HCT116 (cell line): Measurements from ENCODE around the gene DTNBP1. TPM values are rescaled to one million over a fixed set of nuclear protein-coding genes. Genes with fewer than 3 reads are reported as not detected.

Experiments
- ATAC-seq: fragments of 200-7000 bp; cut with Tn5 transposase; 2 replicates; pipeline ENCODE4 v1.9.1; 2020; ENCODE audit warnings: mild to moderate bottlenecking, moderate library complexity
- BruUV-seq: library from RNA; stranded (reverse); fragments of 400-500 nt; replicated peaks from 2 replicates; lab custom pipeline; 2021; lab: Mats Ljungman, UMichigan
- CTCF ChIA-PET: fragments of 300-600 bp; sonication (Branson Sonifier 250); formaldehyde crosslinking; loops from one replicate; lab custom pipeline; 2021; ENCODE audit warnings: antibody characterized with exemption; lab: Charles Lee
- POLR2A ChIA-PET: fragments of 300-600, 350-600 bp; sonication (Branson Sonifier 250); formaldehyde crosslinking; loops from one replicate; lab custom pipeline; 2021; ENCODE audit warnings: antibody characterized with exemption; lab: Charles Lee
- RAD21 ChIA-PET, 2 experiments: fragments of 300-600 bp; sonication (Branson Sonifier 250); formaldehyde crosslinking; loops; one replicate each; lab custom pipeline; 2023; ENCODE audit warnings: low total read pairs in 2 of 2; ENCODE audit not compliant: uncharacterized antibody in 2 of 2, unreplicated experiment in 2 of 2, low non-redundant PET in 1 of 2; lab: Charles Lee
- DNase-seq: peaks from one replicate; pipeline ENCODE4 v3.0.0-alpha.2; 2010; ENCODE audit warnings: low read depth, low spot score
- H2AFZ ChIP-seq: fragments of 200-600 bp; shearing (Covaris generic), sonication (generic); 2 replicates; pipeline ENCODE4 v1.6.1; 2017; ENCODE audit warnings: low read depth, mixed run types, mixed read lengths, antibody characterized with exemption, low read length; ENCODE audit not compliant: poor library complexity, severe bottlenecking
- H3K27ac ChIP-seq: 2 replicates; pipeline ENCODE4 v1.5.1; 2012; ENCODE audit warnings: low read depth, low read length
- H3K27me3 ChIP-seq: fragments of 200-600 bp; sonication (generic); 2 replicates; pipeline ENCODE4 v1.6.1; 2016; ENCODE audit warnings: mixed run types, low read length, mixed read lengths; ENCODE audit not compliant: insufficient read depth
- H3K36me3 ChIP-seq, 2 experiments: fragments of 200-500 bp in 1 of 2; fragments of 200-600 bp in 1 of 2; sonication (Bioruptor generic) in 1 of 2; sonication (generic) in 1 of 2; 2 replicates each; pipeline versions ENCODE4 v1.5.1 to v1.6.1; 2014 to 2016; ENCODE audit warnings: low read length in 2 of 2, inconsistent platforms in 1 of 2, mixed read lengths in 1 of 2, mixed run types in 1 of 2; ENCODE audit not compliant: insufficient read depth in 2 of 2, control insufficient read depth in 1 of 2
- H3K4me1 ChIP-seq, 2 experiments: fragments of 200-600 bp in 1 of 2; sonication (generic) in 1 of 2; 2 replicates each; pipeline versions ENCODE4 v1.5.1 to v1.6.1; 2012 to 2017; ENCODE audit warnings: low read length in 2 of 2, inconsistent platforms in 1 of 2, mild to moderate bottlenecking in 1 of 2, mixed read lengths in 1 of 2, mixed run types in 1 of 2, moderate library complexity in 1 of 2; ENCODE audit not compliant: insufficient read depth in 2 of 2, control insufficient read depth in 1 of 2
- H3K4me2 ChIP-seq: fragments of 200-600 bp; sonication (generic); 2 replicates; pipeline ENCODE4 v1.6.1; 2017; ENCODE audit warnings: mixed run types, low read length, mixed read lengths
- H3K4me3 ChIP-seq, 2 experiments: fragments of 200-600 bp in 1 of 2; sonication (generic) in 1 of 2; replicated peaks in 1 of 2; 2 replicates each; pipeline ENCODE4 v1.5.1; 2011 to 2016; ENCODE audit warnings: low read length in 2 of 2, control low read depth in 1 of 2, low read depth in 1 of 2, mild to moderate bottlenecking in 1 of 2, mixed read lengths in 1 of 2, mixed run types in 1 of 2
- H3K79me2 ChIP-seq: fragments of 200-600 bp; sonication (generic); 2 replicates; pipeline ENCODE4 v1.6.1; 2017; ENCODE audit warnings: mild to moderate bottlenecking, mixed run types, low read length, moderate library complexity, mixed read lengths; ENCODE audit not compliant: insufficient read depth
- H3K9ac ChIP-seq: fragments of 200-600 bp; sonication (generic); 2 replicates; pipeline ENCODE4 v1.6.1; 2016; ENCODE audit warnings: low read length, mixed read lengths
- H3K9me2 ChIP-seq: fragments of 200-600 bp; sonication (generic), shearing (Covaris generic); 2 replicates; pipeline ENCODE4 v1.6.1; 2017; ENCODE audit warnings: mixed run types, mild to moderate bottlenecking, moderate library complexity; ENCODE audit not compliant: insufficient read depth
- H3K9me3 ChIP-seq, 2 experiments: fragments of 200-500 bp in 1 of 2; fragments of 200-600 bp in 1 of 2; sonication (Bioruptor generic) in 1 of 2; sonication (generic) in 1 of 2; 2 replicates each; pipeline ENCODE4 v1.6.1; 2014 to 2017; ENCODE audit warnings: low read length in 2 of 2, mixed read lengths in 2 of 2, inconsistent platforms in 1 of 2, low read depth in 1 of 2, mild to moderate bottlenecking in 1 of 2, mixed run types in 1 of 2, moderate library complexity in 1 of 2; ENCODE audit not compliant: control insufficient read depth in 1 of 2, insufficient read depth in 1 of 2
- H4K20me1 ChIP-seq: fragments of 200-600 bp; sonication (generic), shearing (Covaris generic); 2 replicates; pipeline ENCODE4 v1.6.1; 2017; ENCODE audit warnings: mixed run types, mild to moderate bottlenecking, moderate library complexity; ENCODE audit not compliant: insufficient read depth
- CEBPB ChIP-seq: IDR thresholded peaks from 2 replicates; pipeline ENCODE4 v1.6.1; 2012; ENCODE audit warnings: low read depth
- EGR1 ChIP-seq: IDR thresholded peaks from 2 replicates; pipeline ENCODE4 v1.6.1; 2012; ENCODE audit warnings: low read depth
- EZH2 ChIP-seq: fragments of 200-600 bp; sonication (generic); IDR thresholded peaks from 2 replicates; pipeline ENCODE4 v1.6.1; 2017; ENCODE audit warnings: antibody characterized with exemption, mixed run types
- FOSL1 ChIP-seq: IDR thresholded peaks from 2 replicates; pipeline ENCODE4 v1.6.1; 2012; ENCODE audit warnings: low read depth
- JUND ChIP-seq: IDR thresholded peaks from 2 replicates; pipeline ENCODE4 v1.6.1; 2012
- MAX ChIP-seq: IDR thresholded peaks from 2 replicates; pipeline ENCODE4 v1.6.1; 2012
- POLR2AphosphoS5 ChIP-seq: IDR thresholded peaks from 2 replicates; pipeline ENCODE4 v1.6.1; 2011; ENCODE audit warnings: mild to moderate bottlenecking, low read depth, low read length, moderate library complexity
- REST ChIP-seq: IDR thresholded peaks from 2 replicates; pipeline ENCODE4 v1.6.1; 2012; ENCODE audit warnings: low read depth
- SP1 ChIP-seq: IDR thresholded peaks from 2 replicates; pipeline ENCODE4 v1.6.1; 2012; ENCODE audit warnings: low read depth
- TCF7L2 ChIP-seq: IDR thresholded peaks from 2 replicates; pipeline ENCODE4 v1.7.0; 2011; ENCODE audit warnings: borderline replicate concordance, inconsistent platforms; ENCODE audit not compliant: insufficient read depth, insufficient read length; ENCODE audit errors: extremely low read depth
- YY1 ChIP-seq: IDR thresholded peaks from 2 replicates; pipeline ENCODE4 v1.6.1; 2011; ENCODE audit warnings: low read length, low read depth, moderate library complexity, mild to moderate bottlenecking; ENCODE audit not compliant: insufficient replicate concordance; ENCODE audit errors: extremely low read depth
- ZNF274 ChIP-seq: fragments of 200-500 bp; sonication (Bioruptor generic); IDR thresholded peaks from 2 replicates; pipeline ENCODE4 v1.6.1; 2014; ENCODE audit warnings: mild to moderate bottlenecking, low read depth, low read length, inconsistent platforms
- intact Hi-C: fragments of 100-400 bp; cut with micrococcal nuclease; formaldehyde crosslinking; loops from 2 replicates; pipeline ENCODE4 v1.10.0; 2022
- total RNA-seq: library from RNA; stranded (reverse); gene quantifications from one replicate; pipeline ENCODE4 v1.2.1, GENCODE V29; 2021; ENCODE audit not compliant: unreplicated experiment

Gene DTNBP1
- total RNA-seq, 1 experiment from 2014 or later, result 16.7 TPM

DNA sequence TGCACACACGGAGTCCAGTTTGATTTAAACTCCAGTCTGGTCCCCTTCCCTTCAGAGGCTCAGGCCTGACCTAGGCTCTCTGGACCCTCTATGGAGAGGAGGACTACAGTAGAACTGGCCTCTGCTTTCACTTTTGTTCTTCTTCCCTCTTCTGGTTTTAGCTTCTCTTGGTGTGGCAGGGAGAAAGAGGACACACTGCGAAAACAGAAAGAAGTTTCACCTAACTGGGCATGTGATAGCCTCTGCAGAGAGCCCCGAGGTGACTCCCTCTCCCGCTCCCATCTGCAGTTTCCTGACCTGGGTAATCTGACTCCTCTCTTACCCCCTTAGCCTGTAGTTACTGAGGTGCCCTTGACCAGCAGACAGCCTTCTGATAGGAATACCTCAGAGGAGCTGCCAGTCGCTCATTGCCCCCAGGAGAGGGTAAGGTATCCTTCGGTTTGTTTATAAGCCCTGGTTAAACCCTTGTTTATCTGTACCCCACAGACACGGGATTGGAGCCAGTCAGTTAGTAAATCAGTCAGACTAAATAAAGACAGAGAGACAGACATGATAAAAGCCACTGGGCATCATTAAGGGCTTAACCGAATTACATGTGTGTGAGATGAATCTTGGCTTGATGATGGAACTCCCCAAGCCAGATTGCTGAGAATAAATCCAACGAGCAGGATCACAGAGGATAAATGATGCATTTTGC, 12.0 kb upstream of the DTNBP1 start:
- no peaks in the 10 kb centered on the region for H3K9me3 ChIP-seq
- H3K36me3 ChIP-seq, result no peaks in the 10 kb centered on the region
- H3K79me2 ChIP-seq, result no peaks in the 10 kb centered on the region
- H3K4me2 ChIP-seq, result no peak overlapping the region
- no peak overlapping the region for H3K27ac ChIP-seq
- RAD21 ChIA-PET, result no interaction called here
- H3K27me3 ChIP-seq, result peaks cover 19% of the 10 kb centered on the region; the same call in 1 of the 2 replicates
- ATAC-seq (no peak), DNase-seq (no peak)
- intact Hi-C loops, result no loop called here
- H3K4me1 ChIP-seq, result no peaks in the 10 kb centered on the region
- POLR2A ChIA-PET, result no interaction called here
- no TSS peak for BruUV-seq
- no peak overlapping the region for H3K9ac ChIP-seq
- CTCF ChIA-PET, result interaction anchor here (1.3 kb wide), 1 partner anchor 16 kb away, joined by 3 read pairs; no protein-coding TSS in a partner anchor
- no peaks in the 10 kb centered on the region for H3K9me2 ChIP-seq
- TF ChIP-seq YY1, result no peak
- TF ChIP-seq POLR2AphosphoS5, result no peak
- no peak for TF ChIP-seq TCF7L2
- no peak for TF ChIP-seq FOSL1
- no peak for TF ChIP-seq EZH2
- no peak for TF ChIP-seq SP1
- TF ChIP-seq EGR1, result no peak
- no peak for TF ChIP-seq ZNF274
- no peak for TF ChIP-seq MAX
- no peak for TF ChIP-seq CEBPB
- no peak for TF ChIP-seq REST
- no peak for TF ChIP-seq JUND
- TF ChIP-seq, all 23 proteins: peak for 0
- H3K4me3 ChIP-seq, result no peak overlapping the region
- H2AFZ ChIP-seq, result no peak overlapping the region
- no peaks in the 10 kb centered on the region for H4K20me1 ChIP-seq
